ENCODE data around the gene RRAS2.

GRCh38 chr11:14315130-14315529, 43.9 kb downstream of the RRAS2 start:
- TF ChIP-seq CTCF (IDR thresholded peaks at IDR 0.05) (no peak), POLR2A (IDR thresholded peaks at IDR 0.05) (no peak), EP300 (IDR thresholded peaks at IDR 0.05) (no peak)
